Stimulated activated naive CD8-positive, alpha-beta T cell treated with anti-CD3 and anti-CD28 coated beads, Interleukin-15, Interleukin-2, amounts not matched to agents 100 U/mL and 50 U/mL, for 24 hours (primary cell): ENCODE results near the gene ETHE1.
"Not testable (repeated sequence)": the region's sequence is repeated elsewhere in the genome, so short reads cannot be mapped to it uniquely, and the experiment has no call there.

Experiments used
- ATAC-seq: fragments of 150-1000 bp; cut with Tn5 transposase; one replicate; pipeline ENCODE4 v1.10.0; 2021
- DNase-seq: peaks from one replicate; pipeline ENCODE4 v3.0.0; 2021

ETHE1 gene

GRCh38 chr19:43524922-43525835 is 1.8 kb downstream of the ETHE1 start:
- DNase-seq (peak; percentile 37), ATAC-seq (peak; percentile 67)

- ATAC-seq, DNase-seq: not testable (repeated sequence)
Measured at GRCh38 chr19:43523696-43524095, 3.3 kb downstream of the ETHE1 start.

- no peak for DNase-seq
- no peak for ATAC-seq
Measured at GRCh38 chr19:43522929-43523328, 4.1 kb downstream of the ETHE1 start.

- peak; percentile 84 for ATAC-seq
- DNase-seq: peak; percentile 87
Measured at GRCh38 chr19:43519436-43520088, 7.4 kb downstream of the ETHE1 start.

- DNase-seq (no peak), ATAC-seq (no peak)
Measured at GRCh38 chr19:43518051-43518450, 8.9 kb downstream of the ETHE1 start.

GRCh38 chr19:43512399-43512798 is 14.6 kb downstream of the ETHE1 start:
- not testable (repeated sequence) for ATAC-seq, DNase-seq

- no peak for DNase-seq
- ATAC-seq: no peak
Measured at GRCh38 chr19:43511324-43511723, 15.7 kb downstream of the ETHE1 start.

GRCh38 chr19:43510713-43511112 is 16.3 kb downstream of the ETHE1 start:
- DNase-seq: no peak
- ATAC-seq: no peak

- no peak for ATAC-seq
- DNase-seq: no peak
Measured at GRCh38 chr19:43507880-43508279, 19.1 kb downstream of the ETHE1 start.

- DNase-seq (no peak), ATAC-seq (no peak)
Measured at GRCh38 chr19:43506629-43507028, 20.4 kb downstream of the ETHE1 start.

GRCh38 chr19:43505941-43506340 is 21.1 kb downstream of the ETHE1 start:
- no peak for ATAC-seq
- no peak for DNase-seq

GRCh38 chr19:43505186-43505456 is 21.9 kb downstream of the ETHE1 start:
- ATAC-seq (no peak), DNase-seq (no peak)

- ATAC-seq (peak; percentile 38), DNase-seq (peak; percentile 61)
Measured at GRCh38 chr19:43504426-43505185, 22.4 kb downstream of the ETHE1 start, which contains the start of gene PHLDB3. Gene PHLDB3, minus strand, starts transcription at chr19:43504746. Its CDS starts 628 bp downstream, at chr19:43504118.

GRCh38 chr19:43503501-43504425 is 23.2 kb downstream of the ETHE1 start:
- ATAC-seq (peak; percentile 95), DNase-seq (peak; percentile 99)

GRCh38 chr19:43502419-43502976 is 24.5 kb downstream of the ETHE1 start:
- DNase-seq: no peak
- ATAC-seq: no peak

GRCh38 chr19:43501661-43502418 is 25.2 kb downstream of the ETHE1 start:
- no peak for DNase-seq
- ATAC-seq: no peak

- ATAC-seq (no peak), DNase-seq (no peak)
Measured at GRCh38 chr19:43499042-43499441, 28.0 kb downstream of the ETHE1 start.

- no peak for ATAC-seq
- DNase-seq: no peak
Measured at GRCh38 chr19:43498233-43498842, 28.7 kb downstream of the ETHE1 start.

GRCh38 chr19:43496960-43497359 is 30.0 kb downstream of the ETHE1 start:
- ATAC-seq: no peak
- no peak for DNase-seq

GRCh38 chr19:43495082-43495481 is 31.9 kb downstream of the ETHE1 start:
- no peak for ATAC-seq
- DNase-seq: no peak
